ENCODE results near the gene SLIT3. TPM values are rescaled to one million over a fixed set of nuclear protein-coding genes. Genes with fewer than 3 reads are reported as not detected.

The SLIT3 gene
- polyA plus RNA-seq, 1 of the 3 experiments (the other 2 are of a cell fraction), result 119 TPM

DNA sequence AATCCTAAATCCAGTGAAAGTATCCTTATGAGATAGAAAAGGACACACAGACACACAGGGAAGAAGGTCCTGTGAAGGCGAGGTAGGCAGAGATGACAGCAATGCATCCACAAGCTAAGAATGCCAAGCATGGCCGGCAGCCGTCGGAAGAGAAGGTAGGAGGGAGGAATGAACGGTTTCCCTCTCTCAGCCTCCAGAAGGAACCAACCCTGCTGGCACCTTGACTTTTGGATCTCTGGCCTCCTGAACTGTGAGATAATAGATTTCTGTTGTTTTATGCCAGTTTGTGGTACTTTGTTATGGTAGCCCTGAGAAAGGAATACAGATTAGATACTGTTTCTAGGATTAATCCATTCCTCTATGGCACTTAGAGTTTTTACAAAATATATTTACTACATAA lies 645.6 kb downstream of the SLIT3 start:
- ChIA-PET POLR2A (no interaction called here), CTCF (interaction anchor here (1.0 kb wide), 1 partner anchor 387 kb away, joined by 4 read pairs; no protein-coding TSS in a partner anchor)
- TF ChIP-seq ELF1 (IDR thresholded peaks at IDR 0.05) (no peak), NFIC (IDR thresholded peaks at IDR 0.05; ENCODE audit: borderline replicate concordance) (no peak), RAD21 (IDR thresholded peaks at IDR 0.05; ENCODE audit: low read length) (no peak), JUND (IDR thresholded peaks at IDR 0.05) (no peak), MXI1 (IDR thresholded peaks at IDR 0.05; ENCODE audit: low read depth, low read length) (no peak), YY1 (IDR thresholded peaks at IDR 0.05; ENCODE audit: low read depth) (no peak), REST (IDR thresholded peaks at IDR 0.05; ENCODE audit: low read depth, low read length) (no peak), RXRA (IDR thresholded peaks at IDR 0.05; ENCODE audit: borderline replicate concordance, low read depth) (no peak), NRF1 (IDR thresholded peaks at IDR 0.05; ENCODE audit: low read depth, low read length) (no peak), FOXM1 (IDR thresholded peaks at IDR 0.05; ENCODE audit: low read depth) (no peak), RFX5 (IDR thresholded peaks at IDR 0.05; ENCODE audit: low read length) (no peak), GATA2 (CRISPR knock-in tag; IDR thresholded peaks at IDR 0.05) (no peak), USF1 (IDR thresholded peaks at IDR 0.05; ENCODE audit: borderline replicate concordance, low read depth) (no peak), TAF1 (IDR thresholded peaks at IDR 0.05; ENCODE audit: borderline replicate concordance, low read depth, low read length) (no peak), CTCF (IDR thresholded peaks at IDR 0.05) (no peak)
- Histone ChIP-seq H3K4me1 (ENCODE audit: control insufficient read depth in 1 of 2, insufficient read depth in 2 of 2, low read depth in 1 of 2, low read length in 1 of 2) (peaks cover 0 to 71% of the 10 kb centered on the region in 2 experiments; a peak in 2 of 4 replicates), H3F3A (replicated peaks; ENCODE audit: insufficient read depth) (peaks cover 3% of the 10 kb centered on the region), H3K4me2 (no peak overlapping the region), H3K9ac (no peak overlapping the region), H2AFZ (ENCODE audit: low read depth) (no peak overlapping the region), H3K9me2 (no peaks in the 10 kb centered on the region), H3K4me3 (ENCODE audit: low read depth in 2 of 2, low read length in 1 of 2) (no peak overlapping the region), H3K27me3 (ENCODE audit: insufficient read depth) (no peaks in the 10 kb centered on the region), H3K36me3 (replicated peaks in 1 of 2; ENCODE audit: control insufficient read depth in 1 of 2, insufficient read depth in 2 of 2, low read length in 1 of 2) (peaks cover 0 to 19% of the 10 kb centered on the region in 2 experiments), H4K20me1 (ENCODE audit: insufficient read depth) (no peaks in the 10 kb centered on the region), H3K27ac (ENCODE audit: low read depth in 2 of 2, low read length in 1 of 2) (peak overlapping the region in 1 of 2 experiments; percentile 98; a peak in 2 of 4 replicates), H3K79me2 (ENCODE audit: insufficient read depth) (no peaks in the 10 kb centered on the region), H3K9me3 (no peaks in the 10 kb centered on the region)
- WGBS (ENCODE audit: low lambda C conversion rate), result 95% methylated on average over 5 of the region's 5 CpGs
- DNase-seq, result no peak

All from SK-N-SH (cell line).